NCI-H2227 (cell line): Measurements from ENCODE around the gene FUCA2.
"Not testable (repeated sequence)": the region's sequence is repeated elsewhere in the genome, so short reads cannot be mapped to it uniquely, and the experiment has no call there.

Source experiments
- DNase-seq: peaks from one replicate; lab custom pipeline; 2025; ENCODE audit not compliant: unreplicated experiment; lab: John Stamatoyannopoulos, UW

FUCA2 gene

GRCh38 chr6:143449082-143449713, 62.3 kb downstream of the FUCA2 start:
- no peak for DNase-seq

- DNase-seq = not testable (repeated sequence)
These were observed 63.7 kb downstream of the FUCA2 start for GRCh38 chr6:143447865-143448264.
